ENCODE measurements around the gene APCDD1.

DNA sequence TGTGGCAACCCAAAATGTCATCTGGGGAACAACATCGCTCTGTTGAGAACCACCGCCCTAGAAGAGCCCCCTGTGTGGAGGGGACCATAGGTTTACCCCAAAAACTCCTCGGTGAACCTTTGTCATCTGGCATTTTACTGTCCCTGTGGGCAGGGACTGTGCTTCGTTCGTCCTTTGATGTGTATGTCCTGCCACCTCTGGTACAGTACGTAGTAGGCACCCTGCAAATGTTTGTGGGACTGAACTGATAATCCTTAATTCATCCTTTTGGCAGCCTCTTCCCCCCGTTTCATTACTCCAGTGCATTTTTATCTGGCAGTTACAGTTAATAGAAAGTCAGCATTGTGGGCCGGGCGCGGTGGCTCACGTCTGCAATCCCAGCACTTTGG lies 72.1 kb downstream of the APCDD1 start:
- TF ChIP-seq GLI4 (CRISPR knock-in tag; IDR thresholded peaks at IDR 0.05; ENCODE audit: borderline replicate concordance) (no peak), MAX (IDR thresholded peaks at IDR 0.05) (no peak), SMARCC2 (IDR thresholded peaks at IDR 0.05) (no peak), ZNF639 (CRISPR knock-in tag; conservative IDR thresholded peaks at IDR 0.05) (no peak), ARID3A (IDR thresholded peaks at IDR 0.05; ENCODE audit: low read depth, low read length) (no peak), ARID2 (CRISPR knock-in tag; IDR thresholded peaks at IDR 0.05; ENCODE audit: borderline replicate concordance) (no peak), AKNA (CRISPR knock-in tag; IDR thresholded peaks at IDR 0.05; ENCODE audit: borderline replicate concordance) (no peak), CTCF (CRISPR knock-in tag; IDR thresholded peaks at IDR 0.05) (no peak), EZH2 (conservative IDR thresholded peaks at IDR 0.05; ENCODE audit: low read depth, low read length) (no peak), HOXA7 (CRISPR knock-in tag; IDR thresholded peaks at IDR 0.05) (no peak)
- TF ChIP-seq, protein P1, sequence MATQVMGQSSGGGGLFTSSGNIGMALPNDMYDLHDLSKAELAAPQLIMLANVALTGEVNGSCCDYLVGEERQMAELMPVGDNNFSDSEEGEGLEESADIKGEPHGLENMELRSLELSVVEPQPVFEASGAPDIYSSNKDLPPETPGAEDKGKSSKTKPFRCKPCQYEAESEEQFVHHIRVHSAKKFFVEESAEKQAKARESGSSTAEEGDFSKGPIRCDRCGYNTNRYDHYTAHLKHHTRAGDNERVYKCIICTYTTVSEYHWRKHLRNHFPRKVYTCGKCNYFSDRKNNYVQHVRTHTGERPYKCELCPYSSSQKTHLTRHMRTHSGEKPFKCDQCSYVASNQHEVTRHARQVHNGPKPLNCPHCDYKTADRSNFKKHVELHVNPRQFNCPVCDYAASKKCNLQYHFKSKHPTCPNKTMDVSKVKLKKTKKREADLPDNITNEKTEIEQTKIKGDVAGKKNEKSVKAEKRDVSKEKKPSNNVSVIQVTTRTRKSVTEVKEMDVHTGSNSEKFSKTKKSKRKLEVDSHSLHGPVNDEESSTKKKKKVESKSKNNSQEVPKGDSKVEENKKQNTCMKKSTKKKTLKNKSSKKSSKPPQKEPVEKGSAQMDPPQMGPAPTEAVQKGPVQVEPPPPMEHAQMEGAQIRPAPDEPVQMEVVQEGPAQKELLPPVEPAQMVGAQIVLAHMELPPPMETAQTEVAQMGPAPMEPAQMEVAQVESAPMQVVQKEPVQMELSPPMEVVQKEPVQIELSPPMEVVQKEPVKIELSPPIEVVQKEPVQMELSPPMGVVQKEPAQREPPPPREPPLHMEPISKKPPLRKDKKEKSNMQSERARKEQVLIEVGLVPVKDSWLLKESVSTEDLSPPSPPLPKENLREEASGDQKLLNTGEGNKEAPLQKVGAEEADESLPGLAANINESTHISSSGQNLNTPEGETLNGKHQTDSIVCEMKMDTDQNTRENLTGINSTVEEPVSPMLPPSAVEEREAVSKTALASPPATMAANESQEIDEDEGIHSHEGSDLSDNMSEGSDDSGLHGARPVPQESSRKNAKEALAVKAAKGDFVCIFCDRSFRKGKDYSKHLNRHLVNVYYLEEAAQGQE (IDR thresholded peaks at IDR 0.05; ENCODE audit: borderline replicate concordance in 1 of 2, low read depth in 1 of 2, low read length in 2 of 2) = no peak

Data from HepG2 (cell line).